Keratinocyte (primary cell): ENCODE data around the gene SAFB.

ENCODE experiments used
- EZH2 ChIP-seq: IDR thresholded peaks from one replicate; pipeline ENCODE4 v1.6.1; 2012; ENCODE audit warnings: inconsistent platforms, mild to moderate bottlenecking, low read length, moderate library complexity
- TF ChIP-seq, protein P1 (sequence below), 3 experiments: IDR thresholded peaks in 1 of 3; conservative IDR thresholded peaks in 1 of 3; optimal IDR thresholded peaks in 1 of 3; 2 replicates in 2 of 3; 3 replicates in 1 of 3; pipeline versions ENCODE3 to v1.5.1; 2011; ENCODE audit warnings: low read length in 3 of 3, mild to moderate bottlenecking in 3 of 3, moderate library complexity in 2 of 3, control low read depth in 1 of 3, inconsistent platforms in 1 of 3; ENCODE audit not compliant: insufficient read depth in 2 of 3; ENCODE audit errors: extremely low read depth in 1 of 3

DNA sequence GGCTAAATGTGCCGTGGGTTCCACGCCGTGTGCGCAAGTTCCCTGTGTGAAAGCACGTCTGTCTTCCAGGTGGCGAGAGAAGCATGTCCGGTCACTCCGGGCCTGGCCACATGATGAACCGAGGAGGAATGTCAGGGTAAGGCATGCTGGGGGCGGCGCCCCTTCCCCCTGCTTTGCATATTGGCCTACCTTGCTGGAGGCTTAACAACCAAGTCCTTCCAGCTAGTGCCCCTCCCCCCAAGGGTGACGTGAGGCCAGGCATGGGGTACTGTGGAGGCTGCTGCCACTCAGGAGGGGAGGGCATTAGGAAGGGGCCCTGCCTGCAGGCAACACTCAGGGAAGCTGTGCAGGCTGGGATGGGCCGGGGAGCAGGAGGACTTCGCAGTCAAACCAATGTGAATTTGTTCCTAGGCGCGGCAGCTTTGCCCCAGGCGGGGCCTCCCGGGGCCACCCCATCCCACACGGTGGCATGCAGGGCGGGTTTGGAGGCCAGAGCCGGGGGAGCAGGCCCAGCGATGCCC lies 44.9 kb downstream of the SAFB start:
- TF ChIP-seq EZH2: no peak
- TF ChIP-seq, protein P1, sequence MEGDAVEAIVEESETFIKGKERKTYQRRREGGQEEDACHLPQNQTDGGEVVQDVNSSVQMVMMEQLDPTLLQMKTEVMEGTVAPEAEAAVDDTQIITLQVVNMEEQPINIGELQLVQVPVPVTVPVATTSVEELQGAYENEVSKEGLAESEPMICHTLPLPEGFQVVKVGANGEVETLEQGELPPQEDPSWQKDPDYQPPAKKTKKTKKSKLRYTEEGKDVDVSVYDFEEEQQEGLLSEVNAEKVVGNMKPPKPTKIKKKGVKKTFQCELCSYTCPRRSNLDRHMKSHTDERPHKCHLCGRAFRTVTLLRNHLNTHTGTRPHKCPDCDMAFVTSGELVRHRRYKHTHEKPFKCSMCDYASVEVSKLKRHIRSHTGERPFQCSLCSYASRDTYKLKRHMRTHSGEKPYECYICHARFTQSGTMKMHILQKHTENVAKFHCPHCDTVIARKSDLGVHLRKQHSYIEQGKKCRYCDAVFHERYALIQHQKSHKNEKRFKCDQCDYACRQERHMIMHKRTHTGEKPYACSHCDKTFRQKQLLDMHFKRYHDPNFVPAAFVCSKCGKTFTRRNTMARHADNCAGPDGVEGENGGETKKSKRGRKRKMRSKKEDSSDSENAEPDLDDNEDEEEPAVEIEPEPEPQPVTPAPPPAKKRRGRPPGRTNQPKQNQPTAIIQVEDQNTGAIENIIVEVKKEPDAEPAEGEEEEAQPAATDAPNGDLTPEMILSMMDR (optimal IDR thresholded peaks at IDR 0.05 in 1 of 3, IDR thresholded peaks at IDR 0.05 in 1 of 3, conservative IDR thresholded peaks at IDR 0.05 in 1 of 3; ENCODE audit: extremely low read depth in 1 of 3, insufficient read depth in 2 of 3, low read length in 3 of 3): no peak
